Hepatocyte (in vitro differentiated cells): ENCODE measurements around the gene DYRK4.

Experiments used
- EZH2 ChIP-seq: fragments of 200-600 bp; sonication (generic); IDR thresholded peaks from 2 replicates; pipeline ENCODE4 v1.6.1; 2016; ENCODE audit warnings: antibody characterized with exemption, mild to moderate bottlenecking, borderline replicate concordance
- EZH2phosphoT487 ChIP-seq: fragments of 200-600 bp; sonication (generic); IDR thresholded peaks from one replicate; pipeline ENCODE4 v1.6.1; 2018; ENCODE audit warnings: antibody characterized with exemption, mild to moderate bottlenecking, low read depth, moderate library complexity; ENCODE audit not compliant: unreplicated experiment, severe bottlenecking
- TF ChIP-seq, protein P1 (sequence below): fragments of 200-600 bp; sonication (generic); IDR thresholded peaks from 2 replicates; pipeline ENCODE4 v1.5.1; 2016; ENCODE audit warnings: antibody characterized with exemption, mild to moderate bottlenecking; ENCODE audit not compliant: poor library complexity

DNA sequence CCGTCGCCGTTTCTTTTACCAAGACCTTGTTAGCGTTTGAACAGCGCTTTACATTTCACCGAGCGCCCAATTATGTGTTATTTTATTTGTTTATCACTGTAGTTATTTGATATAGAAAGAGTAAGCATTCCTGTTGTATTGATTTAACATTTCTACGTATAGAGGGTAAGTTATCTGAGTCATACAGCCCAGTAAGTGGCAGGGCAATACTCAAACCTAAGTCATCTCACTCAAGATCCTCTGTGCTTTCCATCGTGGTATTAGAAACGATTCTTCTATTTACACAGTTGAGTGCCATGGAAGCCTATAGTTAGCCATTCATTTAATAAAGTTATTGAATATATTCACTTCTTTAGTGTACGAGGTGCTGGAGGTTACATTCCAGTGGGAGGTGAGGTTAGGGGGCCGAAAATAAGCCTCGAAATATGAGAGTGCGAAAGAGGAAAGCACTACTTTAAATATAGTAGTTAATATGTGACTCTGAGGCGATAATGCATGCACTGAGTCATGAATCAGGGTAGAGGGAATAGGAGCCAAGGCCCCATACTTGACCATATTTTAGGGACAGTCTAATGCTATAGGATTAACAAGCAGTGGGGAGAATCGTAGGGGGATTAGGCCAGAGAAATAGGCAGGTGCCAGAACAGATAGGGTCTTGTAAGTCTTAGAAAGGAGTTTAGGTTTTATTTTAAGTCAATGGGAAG, 22.7 kb upstream of the DYRK4 start:
- TF ChIP-seq, protein P1, sequence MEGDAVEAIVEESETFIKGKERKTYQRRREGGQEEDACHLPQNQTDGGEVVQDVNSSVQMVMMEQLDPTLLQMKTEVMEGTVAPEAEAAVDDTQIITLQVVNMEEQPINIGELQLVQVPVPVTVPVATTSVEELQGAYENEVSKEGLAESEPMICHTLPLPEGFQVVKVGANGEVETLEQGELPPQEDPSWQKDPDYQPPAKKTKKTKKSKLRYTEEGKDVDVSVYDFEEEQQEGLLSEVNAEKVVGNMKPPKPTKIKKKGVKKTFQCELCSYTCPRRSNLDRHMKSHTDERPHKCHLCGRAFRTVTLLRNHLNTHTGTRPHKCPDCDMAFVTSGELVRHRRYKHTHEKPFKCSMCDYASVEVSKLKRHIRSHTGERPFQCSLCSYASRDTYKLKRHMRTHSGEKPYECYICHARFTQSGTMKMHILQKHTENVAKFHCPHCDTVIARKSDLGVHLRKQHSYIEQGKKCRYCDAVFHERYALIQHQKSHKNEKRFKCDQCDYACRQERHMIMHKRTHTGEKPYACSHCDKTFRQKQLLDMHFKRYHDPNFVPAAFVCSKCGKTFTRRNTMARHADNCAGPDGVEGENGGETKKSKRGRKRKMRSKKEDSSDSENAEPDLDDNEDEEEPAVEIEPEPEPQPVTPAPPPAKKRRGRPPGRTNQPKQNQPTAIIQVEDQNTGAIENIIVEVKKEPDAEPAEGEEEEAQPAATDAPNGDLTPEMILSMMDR = no peak
- TF ChIP-seq EZH2phosphoT487 = no peak
- TF ChIP-seq EZH2 = no peak
